Neural cell (in vitro differentiated cells): ENCODE measurements around the gene BBOF1.

Experiments
- RAD21 ChIP-seq: fragments of 450-650 bp; conservative IDR thresholded peaks from 2 replicates; pipeline ENCODE4 v1.6.1; 2014; ENCODE audit warnings: antibody characterized with exemption, mild to moderate bottlenecking, moderate library complexity
- TF ChIP-seq, protein P1 (sequence below): fragments of 450-650 bp; IDR thresholded peaks from 2 replicates; pipeline ENCODE4 v1.5.1; 2014; ENCODE audit warnings: antibody characterized with exemption, mild to moderate bottlenecking, moderate library complexity; ENCODE audit not compliant: poor library complexity, severe bottlenecking

DNA sequence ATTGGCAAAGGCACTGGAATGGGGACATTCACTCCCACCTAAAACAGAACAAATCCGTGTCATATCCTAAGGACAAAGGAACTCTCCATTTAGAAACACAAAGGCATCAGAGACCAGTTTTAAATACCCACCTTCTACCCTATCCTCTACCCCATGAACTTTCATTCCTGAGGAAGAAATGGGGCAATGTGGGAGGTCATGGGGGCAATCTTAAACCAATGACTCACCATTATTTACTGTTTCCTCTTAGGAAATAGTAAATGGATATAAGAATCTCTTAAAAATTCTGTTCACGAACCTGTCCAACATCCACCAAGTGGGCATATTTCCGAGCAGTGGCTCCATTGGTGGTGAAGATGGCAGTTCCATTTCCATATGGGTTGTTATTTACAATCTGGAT lies 45.7 kb downstream of the BBOF1 start:
- TF ChIP-seq, protein P1, sequence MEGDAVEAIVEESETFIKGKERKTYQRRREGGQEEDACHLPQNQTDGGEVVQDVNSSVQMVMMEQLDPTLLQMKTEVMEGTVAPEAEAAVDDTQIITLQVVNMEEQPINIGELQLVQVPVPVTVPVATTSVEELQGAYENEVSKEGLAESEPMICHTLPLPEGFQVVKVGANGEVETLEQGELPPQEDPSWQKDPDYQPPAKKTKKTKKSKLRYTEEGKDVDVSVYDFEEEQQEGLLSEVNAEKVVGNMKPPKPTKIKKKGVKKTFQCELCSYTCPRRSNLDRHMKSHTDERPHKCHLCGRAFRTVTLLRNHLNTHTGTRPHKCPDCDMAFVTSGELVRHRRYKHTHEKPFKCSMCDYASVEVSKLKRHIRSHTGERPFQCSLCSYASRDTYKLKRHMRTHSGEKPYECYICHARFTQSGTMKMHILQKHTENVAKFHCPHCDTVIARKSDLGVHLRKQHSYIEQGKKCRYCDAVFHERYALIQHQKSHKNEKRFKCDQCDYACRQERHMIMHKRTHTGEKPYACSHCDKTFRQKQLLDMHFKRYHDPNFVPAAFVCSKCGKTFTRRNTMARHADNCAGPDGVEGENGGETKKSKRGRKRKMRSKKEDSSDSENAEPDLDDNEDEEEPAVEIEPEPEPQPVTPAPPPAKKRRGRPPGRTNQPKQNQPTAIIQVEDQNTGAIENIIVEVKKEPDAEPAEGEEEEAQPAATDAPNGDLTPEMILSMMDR: no peak
- TF ChIP-seq RAD21: no peak
